Cardiac muscle cell (in vitro differentiated cells and primary cell): ENCODE data around the gene CNTRL. TPM values are rescaled to one million over a fixed set of nuclear protein-coding genes. Genes with fewer than 3 reads are reported as not detected.

Experiments
- DNase-seq, 2 donors: peaks; one replicate each; pipeline versions ENCODE4 v3.0.0 to v3.0.0-alpha.2; 2010 to 2017; ENCODE audit warnings: low read depth in 1 of 2, low spot score in 1 of 2
- H3K27ac ChIP-seq: fragments of 200-600 bp; sonication (generic); 2 replicates; pipeline ENCODE4 v1.5.1; 2016
- H3K27me3 ChIP-seq: fragments of 200-600 bp; sonication (generic); 2 replicates; pipeline ENCODE4 v1.6.0; 2016; ENCODE audit warnings: control low read depth
- H3K36me3 ChIP-seq: fragments of 200-600 bp; sonication (generic); 2 replicates; pipeline ENCODE4 v1.5.1; 2016; ENCODE audit warnings: control low read depth
- H3K4me1 ChIP-seq: fragments of 200-600 bp; sonication (generic); 2 replicates; pipeline ENCODE4 v1.8.1; 2017; ENCODE audit warnings: low read depth, mild to moderate bottlenecking, mixed run types
- H3K4me3 ChIP-seq: fragments of 200-600 bp; sonication (generic); 2 replicates; pipeline ENCODE4 v1.5.1; 2016; ENCODE audit warnings: mild to moderate bottlenecking
- H3K9me3 ChIP-seq: fragments of 200-600 bp; sonication (generic); 2 replicates; pipeline ENCODE4 v1.5.1; 2017; ENCODE audit warnings: low read depth, mild to moderate bottlenecking, control low read depth
- polyA plus RNA-seq: library from polyadenylated mRNA; unstranded; fragments of >200 nt; fragmentation: Nextera tagmentation; extraction: Ambion mirVana; gene quantifications from 2 replicates; pipeline ENCODE4 v1.2.1, GENCODE V29; 2016
- total RNA-seq: library from RNA; depleted of rRNA; stranded (reverse); fragments of >200 nt; gene quantifications from 2 replicates; pipeline ENCODE4 v1.2.3, GENCODE V29; 2016
- TF ChIP-seq, protein P1 (sequence below): IDR thresholded peaks from 2 replicates; pipeline ENCODE4 v1.5.1; 2012; ENCODE audit warnings: low read depth, mild to moderate bottlenecking, low read length

Gene CNTRL
- total and polyA plus RNA-seq, 2 experiments from 2014 or later = 6.3 to 24.6 TPM

DNA sequence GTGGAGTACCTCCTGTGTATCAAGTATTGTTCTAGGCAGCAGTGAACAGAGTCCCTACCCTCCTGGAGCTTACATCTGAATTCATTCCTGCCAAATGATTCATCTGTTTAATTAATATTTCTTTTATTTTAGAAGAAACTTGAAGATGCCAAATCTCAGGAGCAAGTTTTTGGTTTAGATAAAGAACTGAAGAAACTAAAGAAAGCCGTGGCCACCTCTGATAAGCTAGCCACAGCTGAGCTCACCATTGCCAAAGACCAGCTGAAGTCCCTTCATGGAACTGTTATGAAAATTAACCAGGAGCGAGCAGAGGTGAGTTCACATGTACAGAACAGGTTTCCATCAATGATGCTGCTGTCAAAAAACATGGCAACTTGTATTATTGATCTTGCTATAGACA lies 69.0 kb downstream of the CNTRL start:
- DNase-seq = no peak
- Histone ChIP-seq H3K27me3 (no peaks in the 10 kb centered on the region), H3K27ac (no peak overlapping the region), H3K4me3 (no peak overlapping the region), H3K9me3 (no peaks in the 10 kb centered on the region), H3K4me1 (peaks cover 17% of the 10 kb centered on the region), H3K36me3 (peaks cover 35% of the 10 kb centered on the region)
- TF ChIP-seq, protein P1, sequence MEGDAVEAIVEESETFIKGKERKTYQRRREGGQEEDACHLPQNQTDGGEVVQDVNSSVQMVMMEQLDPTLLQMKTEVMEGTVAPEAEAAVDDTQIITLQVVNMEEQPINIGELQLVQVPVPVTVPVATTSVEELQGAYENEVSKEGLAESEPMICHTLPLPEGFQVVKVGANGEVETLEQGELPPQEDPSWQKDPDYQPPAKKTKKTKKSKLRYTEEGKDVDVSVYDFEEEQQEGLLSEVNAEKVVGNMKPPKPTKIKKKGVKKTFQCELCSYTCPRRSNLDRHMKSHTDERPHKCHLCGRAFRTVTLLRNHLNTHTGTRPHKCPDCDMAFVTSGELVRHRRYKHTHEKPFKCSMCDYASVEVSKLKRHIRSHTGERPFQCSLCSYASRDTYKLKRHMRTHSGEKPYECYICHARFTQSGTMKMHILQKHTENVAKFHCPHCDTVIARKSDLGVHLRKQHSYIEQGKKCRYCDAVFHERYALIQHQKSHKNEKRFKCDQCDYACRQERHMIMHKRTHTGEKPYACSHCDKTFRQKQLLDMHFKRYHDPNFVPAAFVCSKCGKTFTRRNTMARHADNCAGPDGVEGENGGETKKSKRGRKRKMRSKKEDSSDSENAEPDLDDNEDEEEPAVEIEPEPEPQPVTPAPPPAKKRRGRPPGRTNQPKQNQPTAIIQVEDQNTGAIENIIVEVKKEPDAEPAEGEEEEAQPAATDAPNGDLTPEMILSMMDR = no peak

DNA sequence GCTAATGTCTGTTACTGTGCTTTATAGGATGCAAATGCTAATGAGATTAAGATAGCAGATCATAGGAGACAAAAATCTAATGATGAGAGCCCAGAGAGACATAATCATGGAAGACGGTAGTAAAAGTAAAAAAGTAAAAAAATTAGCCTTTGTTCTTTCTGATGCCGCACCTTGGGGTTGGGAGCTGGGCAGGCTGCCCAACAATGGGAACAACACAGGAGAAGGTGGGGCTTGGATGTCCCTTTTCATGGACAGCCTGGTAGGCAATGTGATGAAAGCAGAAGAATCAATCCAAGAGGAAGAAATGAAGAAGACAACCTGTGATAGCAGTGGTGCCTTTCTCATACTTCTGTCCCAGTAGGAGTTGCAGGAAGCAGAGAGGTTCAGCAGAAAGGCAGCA lies 69.7 kb downstream of the CNTRL start:
- TF ChIP-seq, protein P1 = no peak
- no peak overlapping the region for H3K4me3 ChIP-seq
- H3K9me3 ChIP-seq = no peaks in the 10 kb centered on the region
- H3K4me1 ChIP-seq = peaks cover 10% of the 10 kb centered on the region
- DNase-seq = no peak
- H3K27ac ChIP-seq = no peak overlapping the region
- H3K27me3 ChIP-seq = no peaks in the 10 kb centered on the region
- peaks cover 29% of the 10 kb centered on the region for H3K36me3 ChIP-seq

DNA sequence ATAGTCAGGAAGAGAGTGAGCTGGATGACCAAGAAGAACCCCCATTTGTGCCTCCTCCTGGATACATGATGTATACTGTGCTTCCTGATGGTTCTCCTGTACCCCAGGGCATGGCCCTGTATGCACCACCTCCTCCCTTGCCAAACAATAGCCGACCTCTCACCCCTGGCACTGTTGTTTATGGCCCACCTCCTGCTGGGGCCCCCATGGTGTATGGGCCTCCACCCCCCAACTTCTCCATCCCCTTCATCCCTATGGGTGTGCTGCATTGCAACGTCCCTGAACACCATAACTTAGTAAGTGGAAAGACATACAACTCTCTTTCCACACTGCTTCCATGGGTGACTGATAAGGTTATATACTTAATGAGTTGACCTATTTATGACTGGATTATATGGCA lies 75.4 kb downstream of the CNTRL start:
- TF ChIP-seq, protein P1 = no peak
- no peaks in the 10 kb centered on the region for H3K4me1 ChIP-seq
- no peaks in the 10 kb centered on the region for H3K27me3 ChIP-seq
- no peak overlapping the region for H3K27ac ChIP-seq
- H3K4me3 ChIP-seq = no peak overlapping the region
- H3K36me3 ChIP-seq = peaks cover 19% of the 10 kb centered on the region
- H3K9me3 ChIP-seq = no peaks in the 10 kb centered on the region
- no peak for DNase-seq

DNA sequence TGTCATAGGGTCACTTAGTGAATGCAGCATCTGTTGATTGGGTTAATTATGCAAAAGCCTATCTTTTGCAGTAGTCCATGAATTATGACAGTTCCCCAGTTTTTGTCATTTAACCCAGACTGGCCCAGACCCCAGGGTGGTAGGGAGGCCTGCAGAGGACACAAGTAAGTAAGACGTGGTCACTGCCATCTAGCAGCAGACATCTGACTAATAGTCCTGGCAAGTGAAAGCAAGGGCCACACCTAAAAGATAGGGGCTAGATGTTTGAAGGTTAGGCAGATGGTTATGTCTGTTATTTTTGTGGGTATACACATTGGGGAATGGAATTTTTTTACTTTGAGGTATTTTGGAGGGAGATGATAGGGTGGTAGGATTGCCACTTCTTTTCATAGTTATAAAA lies 78.9 kb downstream of the CNTRL start:
- Histone ChIP-seq H3K4me1 (no peaks in the 10 kb centered on the region), H3K9me3 (no peaks in the 10 kb centered on the region), H3K27me3 (no peaks in the 10 kb centered on the region), H3K4me3 (no peak overlapping the region), H3K36me3 (peaks cover 20% of the 10 kb centered on the region), H3K27ac (no peak overlapping the region)
- DNase-seq = no peak
- TF ChIP-seq, protein P1 = no peak

DNA sequence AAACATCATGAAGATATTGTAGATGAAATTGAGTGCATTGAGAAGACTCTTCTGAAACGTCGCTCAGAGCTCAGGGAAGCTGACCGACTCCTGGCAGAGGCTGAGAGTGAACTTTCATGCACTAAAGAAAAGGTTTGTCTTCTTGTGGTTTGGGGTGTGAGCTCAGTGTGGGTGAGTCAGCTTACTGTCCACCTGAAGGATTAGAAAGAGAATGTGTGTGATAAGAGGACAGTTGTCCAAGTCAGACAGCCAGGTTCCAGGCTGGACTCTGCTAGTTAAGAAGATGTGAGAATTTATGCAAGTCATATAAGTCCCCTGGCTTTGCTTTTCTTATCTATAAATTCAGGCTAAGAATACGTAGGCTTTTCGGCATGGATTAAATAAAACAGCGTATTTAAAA lies 80.0 kb downstream of the CNTRL start:
- no peaks in the 10 kb centered on the region for H3K27me3 ChIP-seq

More for the DNA sequence above, 80.0 kb downstream of the CNTRL start:
- Histone ChIP-seq H3K36me3 (peaks cover 20% of the 10 kb centered on the region), H3K27ac (no peak overlapping the region), H3K4me1 (no peaks in the 10 kb centered on the region), H3K4me3 (no peak overlapping the region), H3K9me3 (no peaks in the 10 kb centered on the region)
- TF ChIP-seq, protein P1 = no peak
- no peak for DNase-seq
